Thoracic aorta (tissue), 2 donors: Measurements from ENCODE around the gene CREG2. TPM values are rescaled to one million over a fixed set of nuclear protein-coding genes. Genes with fewer than 3 reads are reported as not detected.

Experiments used
- ATAC-seq: fragments of 150-250 bp; one replicate; pipeline ENCODE4 v1.8.0; 2017; ENCODE audit warnings: low read depth; ENCODE audit not compliant: insufficient number of reproducible peaks, low FRiP score
- DNase-seq: peaks from one replicate; pipeline ENCODE4 v3.0.0-alpha.2; 2020; ENCODE audit warnings: low spot score
- H3K27ac ChIP-seq, 2 donors: fragments of 200-600 bp; sonication (generic); 1 replicate in 1 of 2; 2 replicates in 1 of 2; pipeline ENCODE4 v1.5.1; 2016; ENCODE audit warnings: mild to moderate bottlenecking in 2 of 2, moderate library complexity in 2 of 2
- H3K27me3 ChIP-seq: fragments of 200-600 bp; sonication (generic); replicated peaks from 2 replicates; pipeline ENCODE4 v1.6.0; 2016; ENCODE audit warnings: mild to moderate bottlenecking; ENCODE audit not compliant: insufficient read depth
- H3K36me3 ChIP-seq: fragments of 200-600 bp; sonication (generic); one replicate; pipeline ENCODE4 v1.5.1; 2016
- H3K4me1 ChIP-seq, 2 donors: fragments of 200-600 bp; sonication (generic); 1 replicate in 1 of 2; 2 replicates in 1 of 2; pipeline versions ENCODE4 v1.5.1 to v1.6.0; 2016; ENCODE audit warnings: low read depth in 2 of 2, mild to moderate bottlenecking in 1 of 2; ENCODE audit not compliant: control insufficient read depth in 1 of 2
- H3K4me3 ChIP-seq: fragments of 200-600 bp; sonication (generic); 2 replicates; pipeline ENCODE4 v1.5.1; 2016; ENCODE audit warnings: mild to moderate bottlenecking
- H3K9me3 ChIP-seq: fragments of 200-600 bp; sonication (generic); 2 replicates; pipeline ENCODE4 v1.5.1; 2016
- CTCF ChIP-seq: fragments of 200-600 bp; sonication (generic); IDR thresholded peaks from one replicate; pipeline ENCODE4 v1.5.1; 2019; ENCODE audit warnings: antibody characterized with exemption
- total RNA-seq, 2 donors: library from RNA; depleted of rRNA; stranded (reverse); fragments of >200 nt; gene quantifications; one replicate each; pipeline versions ENCODE4 v1.1.0 to v1.2.3, GENCODE V29; 2016

Gene CREG2
- total RNA-seq, 2 donors from 2014 or later = not detected

GRCh38 chr2:101349893-101350662, 37.2 kb downstream of the CREG2 start:
- H3K4me1 ChIP-seq = no peaks in the 10 kb centered on the region
- TF ChIP-seq CTCF = no peak
- H3K36me3 ChIP-seq = no peaks in the 10 kb centered on the region
- no peaks in the 10 kb centered on the region for H3K9me3 ChIP-seq
- no peak overlapping the region for H3K4me3 ChIP-seq
- H3K27me3 ChIP-seq = no peaks in the 10 kb centered on the region
- ATAC-seq = no peak
- no peak for DNase-seq
- no peak overlapping the region for H3K27ac ChIP-seq

- Histone ChIP-seq H3K4me3 (no peak overlapping the region), H3K27ac (no peak overlapping the region), H3K36me3 (no peaks in the 10 kb centered on the region), H3K9me3 (no peaks in the 10 kb centered on the region), H3K27me3 (no peaks in the 10 kb centered on the region), H3K4me1 (no peaks in the 10 kb centered on the region)
- DNase-seq (no peak), ATAC-seq (no peak)
- no peak for TF ChIP-seq CTCF
Observed at GRCh38 chr2:101348883-101349282, 38.4 kb downstream of the CREG2 start.

- no peak overlapping the region for H3K27ac ChIP-seq
- H3K27me3 ChIP-seq = no peaks in the 10 kb centered on the region
- H3K9me3 ChIP-seq = no peaks in the 10 kb centered on the region
- ATAC-seq = no peak
- TF ChIP-seq CTCF = no peak
- DNase-seq = no peak
- H3K4me1 ChIP-seq = no peaks in the 10 kb centered on the region
- no peaks in the 10 kb centered on the region for H3K36me3 ChIP-seq
- H3K4me3 ChIP-seq = no peak overlapping the region
Observed at GRCh38 chr2:101346909-101347308, 40.4 kb downstream of the CREG2 start.

- TF ChIP-seq CTCF = no peak
- Histone ChIP-seq H3K27ac (no peak overlapping the region), H3K36me3 (no peaks in the 10 kb centered on the region), H3K9me3 (no peaks in the 10 kb centered on the region), H3K27me3 (no peaks in the 10 kb centered on the region), H3K4me1 (no peaks in the 10 kb centered on the region), H3K4me3 (no peak overlapping the region)
- DNase-seq (no peak), ATAC-seq (no peak)
Observed at GRCh38 chr2:101344137-101344536, 43.2 kb downstream of the CREG2 start.

GRCh38 chr2:101342625-101343008, 44.7 kb downstream of the CREG2 start:
- ATAC-seq = no peak

More at GRCh38 chr2:101342625-101343008, 44.7 kb downstream of the CREG2 start:
- Histone ChIP-seq H3K27ac (no peak overlapping the region), H3K9me3 (no peaks in the 10 kb centered on the region), H3K36me3 (no peaks in the 10 kb centered on the region), H3K4me1 (no peaks in the 10 kb centered on the region), H3K27me3 (no peaks in the 10 kb centered on the region), H3K4me3 (no peak overlapping the region)
- no peak for DNase-seq
- no peak for TF ChIP-seq CTCF
